Hippocampal formation (tissue), 2 donors: ENCODE measurements around the gene MUC6.
"Not testable (repeated sequence)": the region's sequence is repeated elsewhere in the genome, so short reads cannot be mapped to it uniquely, and the experiment has no call there.

Experiments
- DNase-seq, 2 donors: peaks; one replicate each; lab custom pipeline; 2025; lab: John Stamatoyannopoulos, UW

MUC6 gene

GRCh38 chr11:1023811-1024596 lies 12.5 kb downstream of the MUC6 start:
- no peak for DNase-seq

DNA sequence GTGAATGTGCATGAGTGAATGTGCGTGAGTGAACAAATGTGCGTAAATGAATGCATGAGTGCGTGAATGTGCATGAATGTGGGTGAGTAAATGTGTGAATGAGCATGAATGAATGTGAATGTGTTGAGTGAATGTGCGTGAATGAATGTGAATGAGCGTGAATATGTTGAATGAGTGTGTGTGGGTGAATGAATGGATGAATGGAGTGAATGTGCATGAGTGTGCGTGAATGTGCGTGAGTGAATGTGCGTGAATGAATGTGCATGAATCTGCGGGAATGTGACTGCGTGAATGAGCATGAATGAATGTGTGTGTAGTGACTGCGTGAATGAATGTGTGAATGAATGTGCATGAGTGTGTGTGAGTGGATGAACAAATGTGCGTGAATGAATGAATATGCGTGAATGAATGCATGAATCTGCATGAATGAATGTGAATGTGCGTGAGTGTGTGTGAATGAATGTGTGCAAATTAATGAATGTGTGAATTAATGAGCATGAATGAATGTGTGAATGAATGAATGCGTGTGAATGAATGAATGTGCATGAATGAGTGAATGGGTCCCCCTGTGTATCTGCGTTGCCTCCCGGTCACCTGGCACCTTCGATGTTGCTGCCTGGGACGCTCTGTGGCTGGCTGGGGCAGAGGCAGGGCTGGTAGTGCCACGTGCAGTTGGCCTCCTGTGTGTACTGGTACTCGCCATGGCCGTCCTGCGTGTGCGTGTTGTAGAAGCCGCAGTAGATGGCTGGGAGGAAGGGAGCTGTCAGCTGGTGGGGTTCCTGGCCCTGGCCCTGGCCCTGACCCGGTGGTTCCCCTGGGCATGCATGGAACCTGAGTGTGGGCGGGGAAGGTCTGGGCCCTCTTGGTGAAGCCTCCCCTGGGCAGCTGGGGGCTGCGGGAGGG lies 13.4 kb downstream of the MUC6 start:
- DNase-seq, result no peak

GRCh38 chr11:1022411-1022810 lies 14.1 kb downstream of the MUC6 start:
- DNase-seq, result no peak

- DNase-seq, result no peak
These were observed 16.2 kb downstream of the MUC6 start for GRCh38 chr11:1020211-1020905.

GRCh38 chr11:1019321-1019910 lies 17.1 kb downstream of the MUC6 start:
- no peak for DNase-seq

- no peak for DNase-seq
These were observed 18.4 kb downstream of the MUC6 start for GRCh38 chr11:1018091-1018490.

DNA sequence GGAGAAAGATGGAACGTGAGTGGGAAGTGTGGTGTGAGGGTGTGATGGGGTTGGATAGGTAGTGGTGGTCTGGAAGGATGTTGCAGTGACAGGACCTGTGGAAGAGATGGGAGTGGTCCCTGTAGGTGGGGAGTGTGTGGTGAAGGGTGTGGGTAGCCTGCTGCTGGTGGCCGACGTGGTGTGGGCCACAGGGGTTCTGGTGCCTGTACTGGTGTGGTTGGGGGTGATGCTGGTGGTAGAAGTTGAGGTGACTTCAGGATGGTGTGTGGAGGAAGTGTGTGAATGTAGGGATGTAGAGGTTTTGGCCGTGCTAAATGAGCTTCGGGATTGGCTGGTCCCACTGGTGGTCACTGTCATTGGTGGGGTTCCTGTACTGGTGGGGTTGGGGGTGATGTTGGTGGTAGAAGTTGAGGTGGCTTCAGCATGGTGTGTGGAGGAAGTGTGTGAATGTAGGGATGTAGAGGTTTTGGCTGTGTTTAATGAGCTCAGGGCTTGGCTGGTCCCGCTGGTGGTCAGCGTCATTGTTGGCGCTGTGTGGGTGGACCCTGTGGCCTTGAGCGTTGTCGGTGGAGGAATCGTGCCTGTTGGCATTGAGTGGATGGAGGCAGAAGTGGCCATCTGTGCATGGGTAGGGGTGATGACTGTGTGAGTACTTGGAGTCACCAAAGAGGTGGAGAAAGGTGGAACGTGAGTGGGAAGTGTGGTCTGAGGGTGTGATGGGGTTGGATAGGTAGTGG lies 19.1 kb downstream of the MUC6 start:
- no peak for DNase-seq

- DNase-seq, result not testable (repeated sequence)
These were observed 19.9 kb downstream of the MUC6 start for GRCh38 chr11:1016610-1017126.

DNA sequence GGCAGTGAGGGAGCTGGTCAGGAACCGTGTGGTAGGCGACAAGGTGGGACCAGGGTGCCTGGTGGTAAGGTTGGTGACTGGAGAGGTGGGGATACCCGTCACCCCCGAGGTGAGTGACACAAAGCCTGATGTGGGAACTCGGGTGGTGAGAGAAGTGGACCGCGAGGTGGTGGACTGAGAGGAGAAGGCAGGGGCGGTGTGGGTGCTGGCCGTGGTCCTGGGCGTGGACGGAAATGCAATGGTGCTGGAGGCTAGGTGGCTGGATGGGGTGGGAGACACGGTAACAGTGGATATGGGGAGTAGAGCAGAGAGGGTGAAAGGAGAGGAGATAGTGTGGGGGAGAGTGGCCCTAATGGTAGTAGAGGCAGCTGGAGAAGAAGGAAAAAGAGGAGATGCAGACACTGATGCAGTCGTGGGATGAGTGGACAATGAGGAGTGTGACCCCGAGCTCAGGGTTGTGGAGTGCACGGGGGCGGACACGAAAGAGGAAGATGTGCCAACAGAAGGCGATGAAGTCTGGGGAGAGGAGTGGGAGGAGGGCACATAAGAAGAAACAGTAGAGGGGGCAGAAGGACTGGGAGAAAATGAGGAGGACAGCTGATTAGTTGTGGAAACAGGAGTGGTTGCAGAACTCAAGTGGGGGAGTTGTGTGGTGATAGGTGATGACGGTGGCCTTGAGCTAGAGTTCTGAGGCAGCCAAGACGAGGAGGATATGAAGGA lies 20.5 kb downstream of the MUC6 start:
- no peak for DNase-seq

DNA sequence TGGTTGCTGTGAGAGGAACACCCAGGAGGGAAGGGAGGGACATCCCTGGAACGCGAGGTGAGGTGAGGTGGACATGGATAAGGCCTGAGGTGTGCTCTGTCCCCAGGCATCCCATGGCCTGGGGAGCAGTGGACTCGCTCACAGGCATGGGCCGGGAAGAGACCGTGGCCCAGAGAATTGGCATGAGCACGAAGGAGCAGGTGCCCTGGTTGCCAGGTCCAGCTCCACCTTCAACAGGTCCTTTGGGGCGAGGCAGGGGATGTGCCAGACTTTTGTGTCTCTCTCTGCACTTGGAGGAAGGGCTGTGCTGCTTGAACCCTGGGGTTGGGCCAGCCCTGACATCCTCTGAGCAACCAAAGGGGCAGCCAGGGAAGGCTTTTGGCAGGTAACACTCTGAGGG lies 21.5 kb downstream of the MUC6 start:
- DNase-seq, result no peak

- no peak for DNase-seq
These were observed 22.2 kb downstream of the MUC6 start for GRCh38 chr11:1014276-1014675.

DNA sequence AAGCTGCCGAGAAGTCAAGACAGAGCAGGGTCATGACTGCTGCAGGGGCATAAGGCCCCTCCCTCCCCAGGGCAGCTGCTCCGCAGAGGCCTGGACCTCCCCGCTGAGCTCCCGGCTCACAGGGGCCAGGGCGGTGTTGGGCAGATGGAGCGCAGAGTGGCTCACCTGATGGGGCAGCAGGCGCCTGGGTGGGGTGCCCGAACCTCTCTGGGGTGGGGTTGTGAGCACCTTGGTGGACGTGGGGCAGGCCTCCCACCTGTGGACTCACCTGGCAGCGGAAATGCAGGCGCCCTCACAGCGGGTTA lies 22.9 kb downstream of the MUC6 start:
- no peak for DNase-seq

GRCh38 chr11:1012740-1013630 lies 23.5 kb downstream of the MUC6 start:
- no peak for DNase-seq

DNA sequence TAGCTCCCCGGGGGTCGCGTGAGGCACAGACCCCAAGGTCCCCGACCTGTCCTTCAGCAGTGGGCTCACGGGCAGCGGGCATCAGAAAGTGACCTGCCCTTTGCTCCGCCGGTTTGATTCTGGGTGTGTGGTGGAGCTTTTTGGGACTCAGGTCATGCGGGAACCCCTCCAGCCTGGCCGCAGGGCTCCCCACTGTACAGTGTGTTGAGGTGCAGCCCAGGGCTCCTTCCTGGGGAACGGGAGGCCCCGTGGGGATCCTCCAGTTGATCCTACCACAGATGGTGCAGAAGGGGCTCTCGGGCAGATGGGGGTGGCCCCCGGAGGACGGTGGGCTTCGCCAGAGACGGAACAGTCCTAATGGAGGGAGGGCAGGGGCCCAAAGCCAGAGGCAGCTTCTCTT lies 24.2 kb downstream of the MUC6 start:
- no peak for DNase-seq

- no peak for DNase-seq
These were observed 25.2 kb downstream of the MUC6 start for GRCh38 chr11:1011320-1011698.

GRCh38 chr11:1010551-1011319 lies 25.8 kb downstream of the MUC6 start:
- no peak for DNase-seq

- no peak for DNase-seq
These were observed 26.5 kb downstream of the MUC6 start for GRCh38 chr11:1009991-1010390.

DNA sequence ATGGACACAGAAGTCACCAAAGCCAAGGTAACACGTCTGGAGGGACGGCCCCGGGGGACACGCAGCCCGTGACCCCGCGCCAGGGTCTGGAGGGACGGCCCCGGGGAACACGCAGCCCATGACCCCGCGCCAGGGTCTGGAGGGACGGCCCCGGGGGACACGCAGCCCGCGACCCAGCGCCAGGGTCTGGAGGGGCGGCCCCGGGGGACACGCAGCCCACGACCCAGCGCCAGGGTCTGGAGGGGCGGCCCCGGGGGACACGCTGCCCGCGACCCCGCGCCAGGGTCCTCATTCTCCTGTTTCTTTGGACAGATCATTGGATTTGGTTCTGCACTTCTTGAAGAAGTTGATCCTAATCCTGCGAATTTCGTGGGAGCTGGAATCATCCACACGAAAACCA lies 27.1 kb downstream of the MUC6 start:
- DNase-seq, result no peak

GRCh38 chr11:1008803-1009145 lies 27.7 kb downstream of the MUC6 start:
- no peak for DNase-seq
